VCaP (cell line): ENCODE measurements around the gene ACAP3.

ENCODE experiments used
- H3K27ac ChIP-seq: fragments of 450-650 bp; 2 replicates; pipeline ENCODE4 v1.5.1; 2017
- CTCF ChIP-seq: fragments of 450-650 bp; conservative IDR thresholded peaks from 2 replicates; pipeline ENCODE4 v1.5.1; 2017; ENCODE audit warnings: mild to moderate bottlenecking, moderate library complexity

Gene ACAP3

DNA sequence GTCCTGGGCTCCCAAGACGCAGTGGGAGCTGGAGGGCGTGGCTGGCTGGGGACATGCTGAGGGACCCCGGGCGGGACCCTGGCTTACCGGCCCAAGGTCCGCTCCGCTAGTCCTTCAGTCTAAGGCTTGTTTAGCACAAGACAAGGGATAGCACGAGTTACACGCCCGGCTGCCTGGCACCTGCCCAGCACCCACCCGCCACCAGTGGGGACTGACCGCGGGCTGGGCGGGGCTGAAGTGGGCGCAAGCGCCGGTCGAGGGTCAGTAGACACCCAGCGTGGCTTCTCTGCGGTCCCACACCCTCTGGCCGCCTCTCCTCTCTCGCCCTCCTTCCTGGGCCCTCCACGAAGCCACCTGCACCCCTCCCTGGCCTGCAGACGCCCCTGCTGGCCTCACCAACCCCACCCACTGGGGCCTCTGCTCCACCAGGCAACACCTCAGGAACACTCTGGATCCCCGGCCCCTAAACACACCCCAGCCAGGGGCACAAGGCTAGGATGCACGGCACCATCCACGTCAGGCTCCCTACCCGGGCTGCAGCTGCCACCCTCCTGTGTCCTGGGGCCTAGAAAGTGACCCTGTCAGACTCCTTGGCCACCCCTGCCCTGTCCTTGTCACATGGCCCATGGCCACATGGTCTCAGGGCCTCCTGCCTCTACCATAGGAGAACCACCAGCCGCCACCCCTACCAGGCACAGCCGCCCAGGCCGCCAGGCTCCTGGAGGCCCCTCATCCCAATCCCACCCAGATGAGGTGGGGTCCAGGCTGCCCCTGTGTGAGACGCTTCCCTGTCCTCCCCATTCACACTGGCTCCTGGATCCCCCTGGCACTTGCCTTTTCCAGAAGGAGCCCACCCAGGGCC, 29.4 kb upstream of the ACAP3 start:
- no peak for TF ChIP-seq CTCF
- no peak overlapping the region for H3K27ac ChIP-seq

DNA sequence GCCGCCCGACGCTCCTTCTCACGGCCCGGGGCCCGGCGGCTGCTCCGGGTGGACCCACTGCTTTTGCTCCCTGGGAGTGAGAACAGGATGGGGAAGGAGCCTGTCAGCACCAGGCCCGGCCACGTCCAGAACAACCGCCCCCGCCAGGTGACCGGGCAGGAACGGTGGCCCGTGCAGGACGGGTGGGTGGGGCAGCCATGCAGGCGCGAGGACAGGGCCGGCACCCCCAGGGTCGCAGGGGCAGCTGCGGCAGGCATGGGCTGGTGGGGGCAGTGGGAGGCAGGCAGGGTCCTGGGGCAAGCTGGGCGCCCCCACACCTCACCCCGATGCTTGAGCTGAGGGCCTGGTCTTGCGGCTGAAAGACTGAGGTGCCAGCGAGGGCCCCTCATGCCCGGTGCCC, 28.7 kb upstream of the ACAP3 start:
- TF ChIP-seq CTCF: no peak

GRCh38 chr1:1335792-1336248, 28.1 kb upstream of the ACAP3 start:
- no peak for TF ChIP-seq CTCF

More for the DNA sequence above, 28.7 kb upstream of the ACAP3 start:
- H3K27ac ChIP-seq: no peak overlapping the region

GRCh38 chr1:1335283-1335682, 27.6 kb upstream of the ACAP3 start:
- no peak overlapping the region for H3K27ac ChIP-seq
- no peak for TF ChIP-seq CTCF

More at GRCh38 chr1:1335792-1336248, 28.1 kb upstream of the ACAP3 start:
- H3K27ac ChIP-seq: no peak overlapping the region

DNA sequence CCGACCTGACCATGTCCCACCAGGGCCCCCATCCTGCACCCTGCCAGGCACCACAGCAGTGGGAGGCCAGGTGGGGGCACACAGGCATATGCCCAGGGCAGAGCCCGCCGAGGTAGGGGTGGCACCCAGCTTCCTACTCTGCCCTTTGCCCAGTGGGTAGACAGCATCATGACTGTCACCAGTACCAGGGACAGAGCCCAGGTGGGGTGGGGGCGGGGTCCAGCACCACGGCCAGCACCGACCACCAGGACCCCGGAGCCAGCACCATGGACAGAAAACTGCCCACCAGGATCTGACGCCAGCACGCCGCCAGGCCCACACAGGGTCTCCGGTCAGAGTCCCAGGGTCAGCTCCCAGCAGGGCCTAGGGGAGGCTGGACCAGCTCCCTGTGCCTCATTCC, 27.1 kb upstream of the ACAP3 start:
- no peak for TF ChIP-seq CTCF

DNA sequence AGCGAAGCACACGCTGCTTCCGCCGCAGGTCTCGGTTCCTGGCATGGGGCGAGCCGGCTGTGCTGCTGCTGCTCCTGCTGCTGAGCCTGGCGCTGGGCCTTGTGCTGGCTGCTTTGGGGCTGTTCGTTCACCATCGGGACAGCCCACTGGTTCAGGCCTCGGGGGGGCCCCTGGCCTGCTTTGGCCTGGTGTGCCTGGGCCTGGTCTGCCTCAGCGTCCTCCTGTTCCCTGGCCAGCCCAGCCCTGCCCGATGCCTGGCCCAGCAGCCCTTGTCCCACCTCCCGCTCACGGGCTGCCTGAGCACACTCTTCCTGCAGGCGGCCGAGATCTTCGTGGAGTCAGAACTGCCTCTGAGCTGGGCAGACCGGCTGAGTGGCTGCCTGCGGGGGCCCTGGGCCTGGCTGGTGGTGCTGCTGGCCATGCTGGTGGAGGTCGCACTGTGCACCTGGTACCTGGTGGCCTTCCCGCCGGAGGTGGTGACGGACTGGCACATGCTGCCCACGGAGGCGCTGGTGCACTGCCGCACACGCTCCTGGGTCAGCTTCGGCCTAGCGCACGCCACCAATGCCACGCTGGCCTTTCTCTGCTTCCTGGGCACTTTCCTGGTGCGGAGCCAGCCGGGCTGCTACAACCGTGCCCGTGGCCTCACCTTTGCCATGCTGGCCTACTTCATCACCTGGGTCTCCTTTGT, 26.0 kb upstream of the ACAP3 start:
- TF ChIP-seq CTCF: no peak
- no peak overlapping the region for H3K27ac ChIP-seq

More for the DNA sequence above, 27.1 kb upstream of the ACAP3 start:
- no peak overlapping the region for H3K27ac ChIP-seq

GRCh38 chr1:1332774-1333480, 25.2 kb upstream of the ACAP3 start:
- H3K27ac ChIP-seq: no peak overlapping the region
- no peak for TF ChIP-seq CTCF
